Measurements from ENCODE around the gene ITPRID1.
"Not testable (repeated sequence)": the region's sequence is repeated elsewhere in the genome, so short reads cannot be mapped to it uniquely, and the experiment has no call there.

ITPRID1 gene

DNA sequence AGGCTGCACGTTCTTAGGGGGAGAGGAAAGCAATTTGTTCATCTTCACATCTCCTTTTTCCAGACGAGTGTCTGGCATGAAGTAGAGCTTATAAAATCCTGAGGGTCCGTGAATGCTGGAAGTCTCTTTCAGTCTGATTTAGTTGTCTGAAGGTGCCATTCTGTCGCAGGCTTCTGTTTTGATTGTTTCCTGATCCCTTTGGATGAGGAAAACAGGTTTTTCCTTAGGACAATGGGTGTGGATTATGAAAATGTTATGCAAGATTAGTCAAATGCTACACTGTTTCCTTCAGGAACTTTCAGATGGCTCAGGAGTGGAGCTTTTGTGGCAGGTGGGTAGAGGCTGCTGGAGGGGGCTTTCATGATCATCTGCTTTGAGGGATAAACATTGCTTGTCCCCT, at the start of gene ITPRID1:
TSS of gene ITPRID1 (plus strand) at position 301 of the 400 bp plus-strand sequence. CDS start 38,935 bp downstream, outside the sequence.
- DNase-seq: no peak

DNA sequence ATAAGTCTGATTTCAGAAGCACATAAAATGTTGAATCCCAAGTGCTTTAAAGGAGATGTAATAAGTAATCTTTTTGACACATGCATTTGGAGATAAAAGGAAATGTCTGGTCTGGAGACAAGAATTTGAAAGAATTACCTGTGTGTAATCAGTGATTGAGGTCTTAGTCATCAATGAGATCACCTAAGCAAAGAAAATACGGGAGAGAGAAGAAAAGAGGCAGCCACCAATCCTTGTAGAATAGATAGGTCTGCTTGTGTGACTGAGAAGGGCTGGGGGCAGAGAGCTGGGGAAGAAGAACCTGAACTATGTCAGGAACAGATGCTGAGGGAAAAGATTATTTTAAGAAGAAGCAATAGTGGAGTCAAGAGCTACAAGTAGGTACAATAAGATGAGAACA, 49.3 kb upstream of the ITPRID1 start:
- DNase-seq: no peak

DNA sequence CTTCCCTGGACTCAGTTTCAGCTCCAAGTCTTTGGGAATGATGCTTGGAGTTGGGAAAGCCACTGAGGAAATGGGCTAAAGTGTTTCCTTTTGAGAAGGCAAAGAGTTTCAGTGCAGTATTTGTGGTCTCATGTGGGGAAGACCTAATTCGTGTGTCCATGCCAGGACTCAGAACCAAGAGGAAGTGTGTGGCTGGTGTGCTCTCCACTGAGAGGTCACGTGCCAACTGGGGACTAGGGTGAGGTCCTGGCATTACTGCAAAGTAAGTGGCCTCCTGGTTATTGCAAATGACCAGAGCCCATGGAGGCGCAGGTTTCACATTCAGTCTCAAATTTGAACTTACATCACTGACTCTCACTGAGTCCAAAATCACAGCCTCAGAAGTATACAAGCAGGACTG, 48.6 kb upstream of the ITPRID1 start:
- no peak for DNase-seq

DNA sequence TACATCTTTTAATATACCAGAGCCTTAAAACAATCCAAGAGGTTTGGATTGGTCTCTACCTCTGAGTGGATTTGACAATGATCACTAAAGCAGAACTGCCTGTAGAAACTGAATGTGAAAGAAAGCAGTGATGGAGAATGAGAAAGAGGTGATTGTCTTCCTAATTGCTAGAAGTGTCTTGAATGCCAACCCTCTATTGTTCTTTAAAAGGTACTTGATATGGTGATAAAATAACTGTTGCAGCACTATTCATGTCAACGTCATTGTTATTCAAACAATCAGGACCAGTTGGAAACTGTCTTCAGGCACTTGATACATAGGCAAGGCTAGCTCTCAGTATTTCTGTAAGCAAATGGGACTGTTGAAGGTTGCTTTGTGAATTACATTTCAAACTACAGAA, 47.9 kb upstream of the ITPRID1 start:
- no peak for DNase-seq

DNA sequence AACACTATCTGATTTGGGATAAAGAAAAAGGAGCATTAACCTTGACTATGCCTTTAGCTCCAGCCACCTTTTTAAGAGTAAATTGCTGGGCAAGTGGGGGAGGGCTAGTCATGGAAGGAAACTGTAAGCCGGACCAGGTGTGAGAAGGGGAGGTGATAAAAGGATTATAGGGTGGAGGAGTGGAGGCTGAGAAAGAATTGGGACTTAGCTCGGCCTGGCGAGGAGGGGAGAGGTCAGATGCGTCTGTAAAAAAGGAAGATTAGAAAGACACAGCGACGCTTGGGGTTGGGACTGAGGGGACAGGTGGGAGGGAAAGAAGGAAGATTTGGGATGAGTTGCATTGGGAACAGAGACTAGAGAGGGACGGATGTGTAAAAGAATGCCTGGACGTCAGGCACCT, 43.0 kb upstream of the ITPRID1 start:
- DNase-seq: not testable (repeated sequence)

DNA sequence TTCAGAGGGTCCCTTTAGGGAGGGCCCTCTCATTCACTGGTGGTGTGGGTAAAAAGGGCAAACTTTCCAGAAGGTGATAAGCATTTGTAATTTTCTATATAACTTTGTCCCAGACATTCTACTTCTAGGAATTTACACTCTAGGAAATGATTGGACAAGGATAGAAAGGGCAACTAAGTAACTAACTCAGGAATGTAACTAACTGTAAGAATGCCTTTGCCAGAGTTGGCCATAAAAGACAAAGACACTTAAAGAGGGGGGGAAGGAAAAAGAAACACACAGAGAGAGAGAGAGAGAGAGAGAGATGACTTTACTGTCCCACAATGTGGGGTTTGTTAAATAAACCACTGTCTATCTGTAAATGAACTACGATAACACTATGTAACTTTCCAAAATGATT, 38.5 kb upstream of the ITPRID1 start:
- DNase-seq: no peak

DNA sequence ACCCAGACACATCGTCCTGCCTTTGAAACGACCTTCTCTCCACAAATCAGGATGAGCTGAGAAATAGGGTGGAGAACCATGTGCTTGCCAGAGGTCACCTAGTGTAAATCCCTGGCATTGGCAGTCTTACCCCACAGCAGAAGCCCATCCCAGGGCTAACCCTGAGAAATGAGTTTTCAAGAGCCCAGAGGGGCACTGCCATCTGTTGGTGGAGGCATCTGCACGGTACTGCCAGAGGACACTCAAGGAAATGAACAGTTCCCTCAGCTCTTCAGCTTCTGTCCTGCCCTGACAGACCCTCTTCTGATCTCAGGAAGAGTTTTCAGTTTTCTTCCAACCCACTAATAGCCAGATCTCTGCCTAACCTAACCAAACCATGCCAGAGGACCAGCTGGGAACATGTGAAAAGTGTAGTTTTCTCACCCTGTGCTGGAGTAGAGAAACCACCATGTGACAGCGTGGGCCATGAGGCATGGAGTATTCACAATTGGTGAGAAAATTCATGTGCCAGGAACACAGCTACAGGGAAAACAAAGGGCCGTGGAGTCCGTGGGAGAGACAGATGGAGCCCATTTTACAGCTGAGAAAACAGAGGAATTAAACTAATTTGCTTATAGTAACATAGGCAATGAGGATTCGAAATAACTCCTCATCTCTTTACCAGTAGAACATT, 37.7 kb upstream of the ITPRID1 start:
- DNase-seq: no peak

DNA sequence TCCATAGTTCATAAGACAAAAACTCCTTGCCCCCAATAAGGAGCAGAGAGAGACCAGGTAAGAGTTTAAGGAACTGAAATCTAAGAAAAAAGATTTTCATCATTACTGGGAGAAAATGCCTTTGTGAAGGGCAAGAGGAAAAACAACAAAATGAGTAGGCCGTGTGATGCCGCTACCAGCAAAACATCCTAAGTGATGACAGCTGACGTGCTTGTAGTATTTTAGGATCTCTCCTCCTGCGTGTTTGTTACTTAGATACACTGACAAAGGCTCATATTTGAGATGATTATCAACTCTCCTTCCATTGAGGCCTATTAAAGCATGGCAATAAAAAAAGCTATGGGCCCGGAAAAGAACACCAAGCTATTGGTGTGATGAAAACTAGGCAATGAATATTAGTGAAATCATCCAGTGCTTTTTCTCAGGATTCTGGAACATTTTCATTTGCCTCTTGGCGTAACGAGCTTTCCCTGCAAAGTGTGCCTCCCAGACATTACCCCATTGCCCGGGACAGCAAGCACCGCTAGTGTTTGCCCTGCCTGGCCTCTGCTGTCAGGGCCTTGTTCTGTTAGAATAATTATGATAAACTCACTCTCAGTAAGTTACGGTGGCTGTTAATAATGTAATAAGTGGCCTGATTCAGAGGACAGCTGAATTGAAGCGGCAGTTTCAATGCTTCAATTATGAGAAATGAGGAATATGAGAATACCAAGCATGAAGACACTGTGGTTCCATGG, 36.8 kb upstream of the ITPRID1 start:
- no peak for DNase-seq

DNA sequence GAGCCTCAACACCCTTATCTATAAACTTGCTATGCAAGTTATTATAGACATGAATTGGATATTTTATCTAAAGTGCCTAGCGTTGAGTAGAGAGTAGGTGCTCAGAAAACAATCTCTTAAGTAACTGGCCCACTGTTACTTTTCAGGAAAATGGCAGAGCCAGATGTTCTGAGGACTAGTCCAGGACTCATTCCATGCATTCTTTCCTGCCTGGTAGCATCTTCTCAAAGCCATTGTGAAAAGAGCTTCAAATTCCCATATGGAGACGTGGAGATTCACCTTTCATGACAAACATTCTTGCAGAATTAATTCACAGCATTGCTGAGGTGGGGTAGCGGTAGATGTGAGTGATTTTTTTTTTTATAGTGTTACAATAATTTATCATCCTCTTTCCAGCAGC, 35.9 kb upstream of the ITPRID1 start:
- no peak for DNase-seq

DNA sequence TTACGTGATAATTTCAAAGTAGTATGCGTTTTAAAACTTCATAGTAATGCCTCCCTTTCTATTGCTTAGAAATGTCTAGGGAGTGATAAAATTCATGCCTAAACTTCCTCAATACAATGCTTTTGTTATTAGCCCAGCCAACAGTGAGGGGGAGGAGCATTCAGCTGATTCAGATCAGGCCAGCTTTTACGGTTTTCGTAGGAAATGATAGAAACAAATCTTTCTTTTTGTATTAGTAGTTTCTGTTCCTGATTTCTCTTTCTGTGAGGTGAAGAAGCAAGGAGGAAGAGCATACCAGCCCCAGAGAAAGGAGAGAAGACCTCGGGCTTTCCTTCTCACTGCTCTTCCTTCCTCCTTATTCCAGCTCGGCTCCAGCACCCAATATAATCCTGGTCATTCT, 35.2 kb upstream of the ITPRID1 start:
- DNase-seq: no peak

DNA sequence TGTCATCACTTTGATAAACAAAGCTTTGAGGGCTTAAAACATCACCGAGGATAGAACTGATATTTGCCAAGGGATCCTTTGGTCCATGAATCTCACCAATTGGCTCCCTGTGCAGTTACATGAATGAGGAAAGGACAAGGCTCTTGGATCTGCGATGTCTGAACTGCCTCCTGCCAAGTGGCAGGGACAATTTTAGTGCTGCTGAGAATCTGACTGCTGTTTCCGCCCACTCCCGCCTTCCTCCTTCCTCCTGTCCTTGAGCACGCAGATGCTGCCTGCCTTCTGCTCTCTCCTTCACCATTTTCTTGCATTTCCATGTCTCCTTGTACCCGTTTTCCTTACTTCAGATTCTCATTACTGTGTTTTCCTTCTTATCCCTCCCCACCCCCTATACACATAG, 26.8 kb upstream of the ITPRID1 start:
- DNase-seq: no peak

DNA sequence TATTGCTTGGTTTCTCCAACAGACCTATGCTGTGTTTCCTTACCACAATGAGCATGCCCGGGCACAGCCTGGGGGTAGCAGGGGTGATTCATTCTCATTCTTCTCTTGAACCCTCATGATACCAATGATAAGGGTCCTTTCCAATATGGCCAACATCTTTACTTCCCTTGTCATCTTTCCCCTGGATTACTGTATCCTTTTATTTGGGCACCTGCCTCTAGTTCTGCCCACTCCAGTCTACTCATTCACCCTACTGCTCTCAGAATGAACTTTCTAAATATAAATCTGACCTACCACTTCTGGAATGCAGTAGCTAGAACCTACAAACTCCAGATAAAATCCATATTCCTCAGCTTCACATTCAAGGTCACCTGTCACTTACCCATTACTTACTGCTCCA, 26.4 kb upstream of the ITPRID1 start:
- no peak for DNase-seq

DNA sequence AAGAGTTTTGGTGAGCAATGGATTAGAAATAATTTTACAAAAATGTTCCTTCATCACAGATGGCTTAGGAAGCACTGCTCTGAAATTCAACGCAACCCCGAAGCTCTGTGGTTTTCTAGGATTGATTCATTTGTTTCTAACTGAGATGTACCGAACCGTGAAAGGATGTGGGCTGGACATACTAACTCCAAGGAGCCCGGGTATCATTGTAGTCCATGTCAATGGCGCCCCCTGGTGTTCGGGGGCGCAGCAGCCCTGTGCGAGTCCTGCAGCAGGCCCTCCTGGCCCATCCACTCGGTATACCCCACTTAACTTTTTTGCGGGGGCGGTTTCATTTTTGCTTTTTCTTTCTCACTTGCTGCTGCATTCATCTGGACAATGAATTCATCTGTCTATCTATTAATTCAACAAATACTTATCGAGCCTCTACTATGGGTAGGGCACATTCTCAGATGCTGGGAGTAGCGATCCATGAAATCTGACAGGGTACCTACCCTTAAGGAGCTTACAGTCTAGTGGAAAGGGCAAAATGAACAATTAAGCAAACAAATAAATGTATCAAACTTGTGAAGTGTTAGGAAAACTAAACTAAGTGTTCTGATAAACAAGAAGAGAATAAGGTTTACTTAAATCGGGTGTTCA, 25.2 kb upstream of the ITPRID1 start:
- peak; percentile 69 for DNase-seq

DNA sequence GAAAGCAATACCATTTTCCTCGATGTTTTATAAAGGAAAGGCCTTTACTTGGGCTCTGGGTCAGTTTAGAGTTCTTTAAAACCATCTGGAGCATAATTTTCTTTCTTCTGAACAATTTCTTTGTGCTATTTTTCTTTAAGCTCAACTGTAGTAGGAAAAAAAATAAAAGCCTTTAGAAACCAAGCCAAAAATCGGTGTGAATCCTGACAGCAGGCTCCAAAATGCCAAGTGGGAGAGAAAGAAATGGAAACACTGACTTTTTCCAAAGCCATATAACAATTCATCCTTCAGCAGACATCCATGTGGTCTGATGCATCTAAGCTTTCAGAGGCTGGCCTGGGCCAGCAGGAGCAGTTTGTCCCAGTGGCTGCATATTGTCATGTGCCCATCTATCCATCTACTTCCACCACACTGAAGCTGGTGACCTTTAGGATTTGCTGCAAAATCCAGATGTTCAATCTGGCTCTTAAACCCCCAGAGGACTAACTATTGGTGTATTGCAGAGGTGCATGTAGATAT, 23.0 kb upstream of the ITPRID1 start:
- no peak for DNase-seq

DNA sequence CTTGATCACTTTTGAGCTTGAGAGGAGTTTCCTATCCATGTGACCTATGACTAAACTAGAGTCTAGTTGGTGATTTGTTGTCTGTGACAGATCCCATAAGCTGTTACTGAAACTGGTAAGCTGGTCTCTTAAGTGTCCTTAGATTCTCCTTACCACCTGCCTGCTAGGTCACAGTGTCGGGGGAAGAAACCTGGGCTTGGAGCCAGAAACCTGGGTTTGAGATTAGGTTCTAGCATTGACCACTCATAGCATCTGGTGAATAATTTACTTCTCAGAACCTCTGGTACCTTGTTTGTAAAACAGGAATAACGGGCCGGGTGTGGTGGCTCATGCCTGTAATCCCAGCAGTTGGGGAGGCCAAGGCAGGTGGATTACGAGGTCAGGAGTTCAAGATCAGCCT, 21.8 kb upstream of the ITPRID1 start:
- no peak for DNase-seq

DNA sequence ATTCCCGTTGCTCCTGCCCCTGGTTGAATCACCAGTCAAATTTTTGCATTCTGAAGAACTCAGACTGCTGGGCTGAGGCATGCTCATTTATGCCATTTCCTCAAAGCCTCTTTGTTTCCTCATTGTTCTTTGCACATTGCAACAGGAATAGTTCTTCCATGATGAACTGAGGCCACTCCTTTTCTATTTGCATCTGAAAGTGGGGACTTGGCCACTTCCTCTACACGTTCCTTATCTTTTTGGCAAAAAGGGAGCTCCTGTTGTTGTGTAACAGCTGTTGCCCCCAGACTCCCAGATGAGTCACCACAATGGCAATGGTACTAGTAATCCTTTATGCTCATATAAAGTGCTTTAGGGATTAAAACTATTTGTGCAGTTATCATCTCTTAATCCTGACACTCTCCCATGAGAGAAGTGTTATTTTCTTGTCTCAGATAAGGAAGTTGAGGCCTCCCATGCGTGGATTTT, 20.1 kb upstream of the ITPRID1 start:
- no peak for DNase-seq

DNA sequence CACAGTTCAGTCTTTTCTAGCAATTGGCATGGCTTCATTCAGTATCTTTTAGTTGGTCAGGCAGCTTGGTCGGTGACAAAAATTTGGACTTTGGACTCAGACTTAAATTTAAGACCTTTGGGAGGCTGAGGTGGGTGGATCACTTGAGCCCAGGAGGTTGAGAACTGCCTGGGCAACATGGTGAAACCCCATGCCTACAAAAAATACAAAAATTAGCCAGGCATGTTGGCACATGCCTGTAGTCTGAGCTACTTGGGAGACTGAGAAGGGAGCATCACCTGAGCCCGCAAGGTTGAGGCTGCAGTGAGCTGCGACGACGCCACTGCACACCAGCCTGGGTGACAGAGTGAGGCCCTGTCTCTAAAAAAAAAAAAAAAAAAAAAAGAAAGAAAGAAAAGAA, 19.5 kb upstream of the ITPRID1 start:
- no peak for DNase-seq

DNA sequence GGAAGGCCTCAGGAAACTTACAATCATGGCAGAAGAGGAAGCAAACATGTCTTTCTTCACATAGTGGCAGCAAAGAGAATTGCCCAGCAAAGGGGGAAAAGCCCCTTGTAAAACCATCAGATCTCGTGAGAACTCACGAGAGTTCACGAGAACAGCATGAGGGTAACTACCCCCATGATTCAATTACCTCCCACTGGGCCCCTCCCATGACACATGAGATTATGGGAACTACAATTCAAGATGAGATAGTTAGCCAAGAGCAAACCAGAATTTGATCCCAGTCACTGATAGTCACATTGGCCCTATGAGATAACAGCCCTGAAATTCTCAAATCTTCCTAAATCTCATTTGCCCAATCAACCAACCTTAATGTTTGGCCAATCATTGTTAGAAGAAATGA, 18.2 kb upstream of the ITPRID1 start:
- no peak for DNase-seq

DNA sequence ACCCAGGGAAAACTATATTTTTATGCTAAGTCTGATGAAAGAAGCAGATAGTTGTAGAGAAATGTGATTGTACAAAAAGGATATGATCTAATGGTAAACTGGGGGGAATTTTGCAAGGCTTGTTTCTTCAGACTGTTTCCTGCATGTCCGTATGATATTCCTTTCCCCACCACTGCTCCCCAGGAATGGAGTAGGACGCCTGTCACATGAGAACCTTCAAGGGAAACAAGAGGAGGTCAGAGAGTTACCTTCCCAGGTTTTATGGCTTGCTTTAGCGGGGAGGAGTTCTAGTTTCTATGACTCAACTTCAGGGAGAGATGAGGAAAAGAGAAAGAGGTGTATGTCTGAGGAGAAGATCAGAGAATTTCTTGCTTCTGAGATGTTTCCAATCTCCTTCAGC, 16.4 kb upstream of the ITPRID1 start:
- no peak for DNase-seq

DNA sequence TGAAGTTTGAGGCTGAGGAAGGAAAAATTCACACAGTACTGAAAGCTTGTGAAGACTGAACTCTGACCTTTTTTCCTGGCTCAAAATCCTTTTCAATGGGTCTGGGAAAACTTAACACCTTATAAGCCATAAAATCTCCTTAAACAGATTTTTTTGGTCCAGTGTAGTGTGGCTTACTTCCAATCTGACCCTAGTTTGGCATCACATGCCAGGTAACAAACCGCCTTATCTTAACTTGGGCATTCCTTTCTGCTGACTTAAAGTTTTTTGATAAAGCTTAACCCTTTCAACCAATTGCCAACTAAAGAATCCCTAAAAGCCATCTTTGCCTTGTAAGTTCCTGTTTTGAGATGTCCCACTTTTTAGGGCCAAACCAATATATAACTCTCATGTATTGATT, 13.2 kb upstream of the ITPRID1 start:
- DNase-seq: no peak

DNA sequence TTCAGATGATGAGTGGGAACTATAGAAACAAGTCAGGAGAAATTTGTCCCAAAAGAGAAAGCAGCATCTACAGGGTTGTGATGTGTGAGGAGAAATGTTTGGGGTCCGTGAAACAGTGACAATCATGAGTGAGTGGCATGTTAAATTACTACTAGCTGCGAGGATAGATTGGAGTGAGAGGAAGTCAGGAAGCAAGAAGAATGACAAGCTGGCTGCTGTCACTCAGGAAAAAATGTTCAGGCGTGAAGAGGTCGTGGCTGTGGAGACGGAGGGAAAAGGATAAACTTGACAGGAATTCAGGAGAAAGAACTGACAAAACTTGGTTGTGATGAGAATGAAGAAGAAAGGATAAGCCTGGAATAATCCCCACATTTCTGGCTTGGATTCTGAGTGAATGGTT, 5.1 kb upstream of the ITPRID1 start:
- DNase-seq: no peak

DNA sequence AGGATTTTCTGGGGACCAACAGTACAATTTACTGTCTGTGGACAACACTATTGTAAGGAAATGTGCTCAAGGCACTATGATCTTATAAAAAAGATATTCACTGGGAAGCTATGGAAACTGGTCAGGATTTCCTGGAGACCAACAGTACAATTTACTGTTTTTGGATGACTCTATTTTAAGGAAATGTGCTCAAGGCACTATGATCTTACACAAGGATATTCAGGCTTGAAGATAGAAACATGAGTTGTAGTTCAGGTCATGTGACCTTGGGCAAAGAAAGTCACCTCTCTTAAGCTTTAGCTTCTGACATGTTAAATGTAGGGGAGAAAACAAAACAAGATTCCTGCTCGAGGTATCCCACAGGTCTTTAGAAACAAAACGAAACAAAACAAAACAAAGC, 1.7 kb upstream of the ITPRID1 start:
- DNase-seq: no peak

DNA sequence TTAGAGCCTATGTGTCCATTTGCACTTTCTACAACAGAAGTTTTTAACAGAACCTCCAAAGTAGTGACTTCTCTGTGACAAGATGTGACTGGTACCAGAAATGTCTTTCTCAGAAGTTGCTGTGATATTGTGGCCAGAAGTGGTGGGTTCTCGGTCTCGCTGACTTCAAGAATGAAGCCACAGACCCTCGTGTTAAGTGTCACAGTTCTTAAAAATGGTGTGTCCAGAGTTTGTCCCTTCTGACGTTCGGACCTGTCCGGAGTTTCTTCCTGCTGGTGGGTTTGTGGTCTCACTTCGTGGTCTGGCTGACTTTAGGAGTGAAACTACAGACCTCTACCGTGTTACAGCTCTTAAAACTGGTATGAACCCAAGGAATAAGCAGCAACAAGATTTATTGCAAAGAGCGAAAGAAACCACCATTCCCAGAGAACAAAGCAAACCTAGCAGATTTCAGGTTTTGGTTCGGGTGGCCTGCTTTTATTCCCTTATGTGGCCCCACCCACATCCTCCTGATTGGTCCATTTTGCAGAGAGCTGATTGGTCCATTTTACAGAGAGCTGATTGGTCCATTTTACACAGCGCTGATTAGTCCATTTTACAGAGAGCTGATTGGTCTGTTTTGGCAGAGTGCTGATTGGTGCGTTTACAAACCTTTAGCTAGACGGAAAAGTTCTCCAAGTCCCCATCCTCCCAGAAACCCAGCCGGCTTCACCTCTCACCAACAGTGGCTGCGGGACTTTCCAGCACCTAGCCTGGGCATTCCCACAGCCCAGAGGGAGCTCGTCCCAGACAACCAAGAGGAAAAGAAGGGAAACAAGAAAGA, 3.0 kb downstream of the ITPRID1 start:
- no peak for DNase-seq

Data from hematopoietic multipotent progenitor cell treated with erythropoietin and hydrocortisone succinate and interleukin-3 and kit ligand, for 6 days (in vitro differentiated cells).